ENCODE data around the gene SLC4A7.

The SLC4A7 gene

DNA sequence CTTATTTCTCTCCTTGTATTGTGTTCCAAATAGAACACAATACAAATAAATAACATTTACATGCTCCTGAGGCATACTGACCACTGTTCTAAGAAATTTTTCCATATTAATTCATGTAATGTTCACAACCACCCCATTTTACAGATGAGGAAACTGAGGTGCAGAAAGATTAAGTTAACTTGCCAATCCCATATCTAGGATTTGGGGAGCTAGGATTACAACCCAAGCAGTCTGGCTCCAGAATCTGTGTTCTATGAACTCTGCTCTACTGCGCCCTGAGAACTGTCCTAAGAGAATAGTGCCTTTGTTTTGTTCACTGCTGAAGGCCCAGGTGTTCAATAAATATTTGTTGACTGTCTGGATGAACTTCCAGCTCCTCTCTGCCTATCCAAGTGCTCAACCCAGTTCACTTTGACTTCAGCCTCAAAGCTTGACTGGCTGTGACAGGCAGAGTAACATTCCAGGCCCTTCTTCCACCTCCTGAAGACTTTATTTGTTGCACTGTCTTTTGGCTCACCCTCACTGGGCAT, 118.1 kb downstream of the SLC4A7 start:
- Histone ChIP-seq H4K20me1 (ENCODE audit: insufficient read depth) (no peaks in the 10 kb centered on the region), H3K36me3 (ENCODE audit: insufficient read depth) (no peaks in the 10 kb centered on the region), H3K79me2 (ENCODE audit: insufficient read depth, low read depth) (no peaks in the 10 kb centered on the region), H3K9ac (no peak overlapping the region), H3K27ac (no peak overlapping the region), H2AFZ (ENCODE audit: low read depth) (no peak overlapping the region), H3K4me3 (IDR thresholded peaks at IDR 0.05; ENCODE audit: insufficient read depth, low read depth, low read length) (no peak overlapping the region), H3K4me2 (no peak overlapping the region), H3K27me3 (ENCODE audit: insufficient read depth, low read depth) (no peaks in the 10 kb centered on the region), H3K4me1 (ENCODE audit: low read depth, poor library complexity, severe bottlenecking) (no peaks in the 10 kb centered on the region)
- TF ChIP-seq, protein P1, sequence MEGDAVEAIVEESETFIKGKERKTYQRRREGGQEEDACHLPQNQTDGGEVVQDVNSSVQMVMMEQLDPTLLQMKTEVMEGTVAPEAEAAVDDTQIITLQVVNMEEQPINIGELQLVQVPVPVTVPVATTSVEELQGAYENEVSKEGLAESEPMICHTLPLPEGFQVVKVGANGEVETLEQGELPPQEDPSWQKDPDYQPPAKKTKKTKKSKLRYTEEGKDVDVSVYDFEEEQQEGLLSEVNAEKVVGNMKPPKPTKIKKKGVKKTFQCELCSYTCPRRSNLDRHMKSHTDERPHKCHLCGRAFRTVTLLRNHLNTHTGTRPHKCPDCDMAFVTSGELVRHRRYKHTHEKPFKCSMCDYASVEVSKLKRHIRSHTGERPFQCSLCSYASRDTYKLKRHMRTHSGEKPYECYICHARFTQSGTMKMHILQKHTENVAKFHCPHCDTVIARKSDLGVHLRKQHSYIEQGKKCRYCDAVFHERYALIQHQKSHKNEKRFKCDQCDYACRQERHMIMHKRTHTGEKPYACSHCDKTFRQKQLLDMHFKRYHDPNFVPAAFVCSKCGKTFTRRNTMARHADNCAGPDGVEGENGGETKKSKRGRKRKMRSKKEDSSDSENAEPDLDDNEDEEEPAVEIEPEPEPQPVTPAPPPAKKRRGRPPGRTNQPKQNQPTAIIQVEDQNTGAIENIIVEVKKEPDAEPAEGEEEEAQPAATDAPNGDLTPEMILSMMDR (conservative IDR thresholded peaks at IDR 0.05; ENCODE audit: low read depth, low read length): no peak

DNA sequence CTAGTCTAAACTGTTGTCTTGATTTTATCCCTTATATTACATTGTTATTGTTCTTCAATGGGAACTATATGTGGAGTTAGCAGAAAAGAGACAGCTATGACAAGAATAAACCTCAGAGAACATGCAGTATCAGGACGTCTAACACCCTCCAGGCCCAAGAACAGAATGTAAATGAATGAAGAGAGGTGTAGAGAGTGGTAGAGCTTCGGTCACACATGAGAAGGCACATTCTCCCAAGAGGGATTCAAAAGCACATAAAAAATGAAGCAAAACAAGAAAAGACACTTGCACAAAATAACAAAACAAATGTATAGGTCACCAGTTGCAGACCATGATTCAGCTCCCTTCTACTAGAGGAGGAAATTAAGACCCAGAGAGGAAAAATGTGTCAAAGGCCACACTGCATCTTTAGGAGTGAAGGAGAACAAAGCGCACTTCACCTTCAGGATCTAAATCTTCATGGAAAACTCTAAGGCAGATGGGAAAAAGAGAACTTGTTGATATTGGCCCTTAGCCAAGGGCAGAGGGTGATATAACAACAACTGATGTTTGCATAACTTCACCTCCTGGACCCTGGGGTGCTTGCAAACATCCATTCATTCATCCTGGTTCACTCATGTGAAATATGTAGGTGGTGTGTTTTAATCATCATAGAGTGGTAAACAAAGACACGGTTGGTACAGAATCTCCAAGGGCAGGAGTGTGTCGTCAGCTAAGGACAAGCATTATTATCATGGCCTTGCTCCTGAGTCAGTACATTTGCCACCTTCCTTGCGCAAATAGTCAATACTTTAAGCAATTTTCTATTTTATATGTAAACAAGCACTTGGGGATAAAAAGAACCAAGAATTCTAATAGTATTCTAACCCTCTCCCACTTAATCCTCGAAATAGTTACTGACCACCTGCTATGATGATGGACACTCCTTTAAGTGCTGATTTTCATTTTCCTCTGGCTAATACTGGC, 123.8 kb downstream of the SLC4A7 start:
- TF ChIP-seq, protein P1 (conservative IDR thresholded peaks at IDR 0.05; ENCODE audit: low read depth, low read length): no peak
- Histone ChIP-seq H3K9ac (no peak overlapping the region), H2AFZ (ENCODE audit: low read depth) (no peak overlapping the region), H3K4me1 (ENCODE audit: low read depth, poor library complexity, severe bottlenecking) (no peaks in the 10 kb centered on the region), H3K27ac (no peak overlapping the region), H3K4me3 (IDR thresholded peaks at IDR 0.05; ENCODE audit: insufficient read depth, low read depth, low read length) (no peak overlapping the region), H3K79me2 (ENCODE audit: insufficient read depth, low read depth) (no peaks in the 10 kb centered on the region), H3K4me2 (no peak overlapping the region), H4K20me1 (ENCODE audit: insufficient read depth) (no peaks in the 10 kb centered on the region), H3K36me3 (ENCODE audit: insufficient read depth) (no peaks in the 10 kb centered on the region), H3K27me3 (ENCODE audit: insufficient read depth, low read depth) (no peaks in the 10 kb centered on the region)

DNA sequence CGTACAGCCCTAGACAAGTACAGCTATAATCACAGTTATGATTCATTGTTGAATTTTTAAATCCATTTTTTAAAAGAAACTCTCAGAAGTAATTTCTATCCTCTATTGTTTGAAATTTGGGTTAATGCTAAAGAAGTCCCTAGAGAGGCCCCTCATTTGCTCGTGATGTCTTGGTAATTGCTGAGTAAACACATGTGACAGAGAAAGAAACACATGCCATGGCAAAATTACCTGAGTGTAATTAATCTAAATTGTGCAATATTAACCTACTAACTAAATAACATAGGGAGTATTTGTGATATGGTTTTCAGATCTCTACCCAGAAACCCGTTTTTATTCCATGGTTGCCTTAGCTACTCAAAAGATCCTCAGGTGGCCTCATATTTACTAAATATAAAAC, 125.8 kb downstream of the SLC4A7 start:
- no peak overlapping the region for H3K9ac ChIP-seq
- no peak overlapping the region for H2AFZ ChIP-seq (ENCODE audit: low read depth)
- H3K36me3 ChIP-seq (ENCODE audit: insufficient read depth): no peaks in the 10 kb centered on the region
- no peak overlapping the region for H3K4me2 ChIP-seq
- TF ChIP-seq, protein P1 (conservative IDR thresholded peaks at IDR 0.05; ENCODE audit: low read depth, low read length): no peak
- no peak overlapping the region for H3K27ac ChIP-seq
- no peaks in the 10 kb centered on the region for H4K20me1 ChIP-seq (ENCODE audit: insufficient read depth)
- no peaks in the 10 kb centered on the region for H3K27me3 ChIP-seq (ENCODE audit: insufficient read depth, low read depth)
- no peaks in the 10 kb centered on the region for H3K79me2 ChIP-seq (ENCODE audit: insufficient read depth, low read depth)
- no peaks in the 10 kb centered on the region for H3K4me1 ChIP-seq (ENCODE audit: low read depth, poor library complexity, severe bottlenecking)
- no peak overlapping the region for H3K4me3 ChIP-seq (IDR thresholded peaks at IDR 0.05; ENCODE audit: insufficient read depth, low read depth, low read length)

DNA sequence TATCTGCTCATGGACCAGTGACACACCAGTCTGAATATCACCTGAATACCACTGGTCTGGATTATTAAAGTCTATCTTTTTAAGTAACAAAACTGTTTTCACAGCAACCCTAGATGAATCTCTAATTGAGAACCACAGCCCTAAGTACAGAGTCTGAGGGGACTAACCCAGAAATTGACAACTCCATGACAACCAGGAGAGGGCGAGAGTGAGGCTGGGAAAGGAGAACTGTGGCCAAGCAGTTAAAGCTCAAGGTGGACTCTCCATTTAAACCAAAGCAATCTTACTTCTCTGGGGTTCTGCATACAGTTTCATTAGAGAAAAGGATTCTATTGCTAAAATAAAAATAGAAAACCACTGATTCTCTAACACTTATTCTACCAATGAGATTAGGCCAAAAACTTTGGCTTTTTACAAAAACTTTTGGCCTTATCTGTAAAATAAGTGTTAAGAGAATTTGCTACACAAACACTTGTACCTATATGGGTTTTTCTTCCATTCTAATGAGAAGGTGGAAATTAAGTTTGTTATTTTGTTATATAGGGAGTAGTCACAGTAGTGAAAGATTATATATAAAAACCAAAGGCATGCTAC, 126.4 kb downstream of the SLC4A7 start:
- H3K36me3 ChIP-seq (ENCODE audit: insufficient read depth): no peaks in the 10 kb centered on the region
- no peak overlapping the region for H3K4me2 ChIP-seq
- H3K9ac ChIP-seq: no peak overlapping the region
- TF ChIP-seq, protein P1 (conservative IDR thresholded peaks at IDR 0.05; ENCODE audit: low read depth, low read length): peak; percentile 38
- H3K27me3 ChIP-seq (ENCODE audit: insufficient read depth, low read depth): no peaks in the 10 kb centered on the region
- H2AFZ ChIP-seq (ENCODE audit: low read depth): no peak overlapping the region
- no peaks in the 10 kb centered on the region for H3K4me1 ChIP-seq (ENCODE audit: low read depth, poor library complexity, severe bottlenecking)
- H3K4me3 ChIP-seq (IDR thresholded peaks at IDR 0.05; ENCODE audit: insufficient read depth, low read depth, low read length): no peak overlapping the region
- no peaks in the 10 kb centered on the region for H3K79me2 ChIP-seq (ENCODE audit: insufficient read depth, low read depth)
- H3K27ac ChIP-seq: no peak overlapping the region
- H4K20me1 ChIP-seq (ENCODE audit: insufficient read depth): no peaks in the 10 kb centered on the region

All from KMS-11 (cell line).